SK-N-SH treated with all-trans-retinoic acid at 6 μM for 48 hours (cell line): Measurements from ENCODE around the gene CLEC11A.

Experiments
- ATAC-seq: fragments of 200-7000 bp; cut with Tn5 transposase; 3 replicates; pipeline ENCODE4 v1.9.1; 2020; ENCODE audit warnings: mild to moderate bottlenecking, moderate library complexity
- BACH2 ChIP-seq: fragments of 250-450 bp; sonication (Bioruptor Pico); IDR thresholded peaks from 2 replicates; pipeline ENCODE4 v1.9.0; 2021; ENCODE audit warnings: mild to moderate bottlenecking, borderline replicate concordance
- CSDC2 ChIP-seq: fragments of 250-450 bp; sonication (Bioruptor Pico); IDR thresholded peaks from 2 replicates; pipeline ENCODE4 v1.5.0; 2020; ENCODE audit warnings: mild to moderate bottlenecking, moderate library complexity
- ESRRG ChIP-seq: fragments of 250-450 bp; sonication (Bioruptor Pico); IDR thresholded peaks from 2 replicates; pipeline ENCODE4 v1.6.1; 2021; ENCODE audit warnings: mild to moderate bottlenecking
- GLIS3 ChIP-seq: fragments of 250-450 bp; sonication (Bioruptor Pico); IDR thresholded peaks from 2 replicates; pipeline ENCODE4 v1.5.0; 2020; ENCODE audit warnings: mild to moderate bottlenecking, moderate library complexity
- ISL1 ChIP-seq: fragments of 250-450 bp; sonication (Bioruptor Pico); IDR thresholded peaks from 2 replicates; pipeline ENCODE4 v2.1.2; 2022; ENCODE audit warnings: mild to moderate bottlenecking, moderate library complexity
- OSR1 ChIP-seq: fragments of 250-450 bp; sonication (Bioruptor Pico); IDR thresholded peaks from 2 replicates; pipeline ENCODE4 v1.8.0; 2022; ENCODE audit warnings: moderate library complexity, mild to moderate bottlenecking, inconsistent platforms
- POU6F1 ChIP-seq: fragments of 250-450 bp; sonication (Bioruptor Pico); IDR thresholded peaks from 2 replicates; pipeline ENCODE4 v1.8.0; 2021; ENCODE audit warnings: low read depth, mild to moderate bottlenecking, moderate library complexity, borderline replicate concordance
- PPARA ChIP-seq: fragments of 250-450 bp; sonication (Bioruptor Pico); IDR thresholded peaks from 2 replicates; pipeline ENCODE4 v1.5.0; 2020; ENCODE audit warnings: mild to moderate bottlenecking, borderline replicate concordance
- SNAI2 ChIP-seq: fragments of 250-450 bp; sonication (Bioruptor Pico); IDR thresholded peaks from 2 replicates; pipeline ENCODE4 v1.5.0; 2020; ENCODE audit warnings: mild to moderate bottlenecking, moderate library complexity
- TOX ChIP-seq: fragments of 250-450 bp; sonication (Bioruptor Pico); IDR thresholded peaks from 2 replicates; pipeline ENCODE4 v1.8.0; 2021; ENCODE audit warnings: mild to moderate bottlenecking, moderate library complexity, borderline replicate concordance
- ZC3H10 ChIP-seq: fragments of 250-450 bp; sonication (Bioruptor Pico); IDR thresholded peaks from 2 replicates; pipeline ENCODE4 v1.5.1; 2021; ENCODE audit warnings: mild to moderate bottlenecking, moderate library complexity
- ZFP3 ChIP-seq: fragments of 250-450 bp; sonication (Bioruptor Pico); IDR thresholded peaks from 2 replicates; pipeline ENCODE4 v1.5.0; 2020; ENCODE audit warnings: mild to moderate bottlenecking, moderate library complexity
- ZFP30 ChIP-seq: fragments of 450-650 bp; formaldehyde crosslinking; IDR thresholded peaks from 2 replicates; pipeline ENCODE4 v1.5.0; 2022; ENCODE audit warnings: mild to moderate bottlenecking, moderate library complexity
- ZNF70 ChIP-seq: fragments of 450-650 bp; formaldehyde crosslinking; IDR thresholded peaks from 2 replicates; pipeline ENCODE4 v1.5.0; 2020; ENCODE audit warnings: mild to moderate bottlenecking, moderate library complexity
- TF ChIP-seq, protein P1 (sequence below): fragments of 250-450 bp; sonication (Bioruptor Pico); IDR thresholded peaks from 2 replicates; pipeline ENCODE4 v1.8.0; 2020; ENCODE audit warnings: mild to moderate bottlenecking, moderate library complexity, borderline replicate concordance
- TF ChIP-seq, protein P2 (sequence below): fragments of 250-450 bp; sonication (Bioruptor Pico); IDR thresholded peaks from 2 replicates; pipeline ENCODE4 v1.5.0; 2020; ENCODE audit warnings: mild to moderate bottlenecking, moderate library complexity
- TF ChIP-seq, protein P3 (sequence below): fragments of 250-450 bp; sonication (Bioruptor Pico); IDR thresholded peaks from 2 replicates; pipeline ENCODE4 v1.5.1; 2021; ENCODE audit warnings: mild to moderate bottlenecking, moderate library complexity

Gene CLEC11A

GRCh38 chr19:50686310-50687032 is 36.7 kb upstream of the CLEC11A start:
- TF ChIP-seq BACH2 (CRISPR knock-in tag): no peak
- TF ChIP-seq, protein P1, sequence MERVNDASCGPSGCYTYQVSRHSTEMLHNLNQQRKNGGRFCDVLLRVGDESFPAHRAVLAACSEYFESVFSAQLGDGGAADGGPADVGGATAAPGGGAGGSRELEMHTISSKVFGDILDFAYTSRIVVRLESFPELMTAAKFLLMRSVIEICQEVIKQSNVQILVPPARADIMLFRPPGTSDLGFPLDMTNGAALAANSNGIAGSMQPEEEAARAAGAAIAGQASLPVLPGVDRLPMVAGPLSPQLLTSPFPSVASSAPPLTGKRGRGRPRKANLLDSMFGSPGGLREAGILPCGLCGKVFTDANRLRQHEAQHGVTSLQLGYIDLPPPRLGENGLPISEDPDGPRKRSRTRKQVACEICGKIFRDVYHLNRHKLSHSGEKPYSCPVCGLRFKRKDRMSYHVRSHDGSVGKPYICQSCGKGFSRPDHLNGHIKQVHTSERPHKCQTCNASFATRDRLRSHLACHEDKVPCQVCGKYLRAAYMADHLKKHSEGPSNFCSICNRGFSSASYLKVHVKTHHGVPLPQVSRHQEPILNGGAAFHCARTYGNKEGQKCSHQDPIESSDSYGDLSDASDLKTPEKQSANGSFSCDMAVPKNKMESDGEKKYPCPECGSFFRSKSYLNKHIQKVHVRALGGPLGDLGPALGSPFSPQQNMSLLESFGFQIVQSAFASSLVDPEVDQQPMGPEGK (CRISPR knock-in tag): no peak
- TF ChIP-seq, all 23 proteins: peak for 0
- ATAC-seq: no peak

- ATAC-seq: no peak
- TF ChIP-seq GLIS3 (no peak), BACH2 (CRISPR knock-in tag) (no peak)
Measured at GRCh38 chr19:50688766-50689165, 34.4 kb upstream of the CLEC11A start.

- TF ChIP-seq ISL1 (CRISPR knock-in tag) (no peak), BACH2 (CRISPR knock-in tag) (no peak), PPARA (CRISPR knock-in tag) (no peak), ZNF70 (CRISPR knock-in tag) (no peak), ESRRG (CRISPR knock-in tag) (no peak), ZFP30 (CRISPR knock-in tag) (no peak), GLIS3 (no peak), ZC3H10 (CRISPR knock-in tag) (no peak), OSR1 (no peak), TOX (CRISPR knock-in tag) (no peak)
- TF ChIP-seq, protein P2, sequence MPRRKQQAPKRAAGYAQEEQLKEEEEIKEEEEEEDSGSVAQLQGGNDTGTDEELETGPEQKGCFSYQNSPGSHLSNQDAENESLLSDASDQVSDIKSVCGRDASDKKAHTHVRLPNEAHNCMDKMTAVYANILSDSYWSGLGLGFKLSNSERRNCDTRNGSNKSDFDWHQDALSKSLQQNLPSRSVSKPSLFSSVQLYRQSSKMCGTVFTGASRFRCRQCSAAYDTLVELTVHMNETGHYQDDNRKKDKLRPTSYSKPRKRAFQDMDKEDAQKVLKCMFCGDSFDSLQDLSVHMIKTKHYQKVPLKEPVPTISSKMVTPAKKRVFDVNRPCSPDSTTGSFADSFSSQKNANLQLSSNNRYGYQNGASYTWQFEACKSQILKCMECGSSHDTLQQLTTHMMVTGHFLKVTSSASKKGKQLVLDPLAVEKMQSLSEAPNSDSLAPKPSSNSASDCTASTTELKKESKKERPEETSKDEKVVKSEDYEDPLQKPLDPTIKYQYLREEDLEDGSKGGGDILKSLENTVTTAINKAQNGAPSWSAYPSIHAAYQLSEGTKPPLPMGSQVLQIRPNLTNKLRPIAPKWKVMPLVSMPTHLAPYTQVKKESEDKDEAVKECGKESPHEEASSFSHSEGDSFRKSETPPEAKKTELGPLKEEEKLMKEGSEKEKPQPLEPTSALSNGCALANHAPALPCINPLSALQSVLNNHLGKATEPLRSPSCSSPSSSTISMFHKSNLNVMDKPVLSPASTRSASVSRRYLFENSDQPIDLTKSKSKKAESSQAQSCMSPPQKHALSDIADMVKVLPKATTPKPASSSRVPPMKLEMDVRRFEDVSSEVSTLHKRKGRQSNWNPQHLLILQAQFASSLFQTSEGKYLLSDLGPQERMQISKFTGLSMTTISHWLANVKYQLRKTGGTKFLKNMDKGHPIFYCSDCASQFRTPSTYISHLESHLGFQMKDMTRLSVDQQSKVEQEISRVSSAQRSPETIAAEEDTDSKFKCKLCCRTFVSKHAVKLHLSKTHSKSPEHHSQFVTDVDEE (CRISPR knock-in tag): no peak
- TF ChIP-seq, protein P1 (CRISPR knock-in tag): no peak
- TF ChIP-seq, all 23 proteins: peak for 0
- no peak for ATAC-seq
Measured at GRCh38 chr19:50690439-50690838, 32.7 kb upstream of the CLEC11A start.

DNA sequence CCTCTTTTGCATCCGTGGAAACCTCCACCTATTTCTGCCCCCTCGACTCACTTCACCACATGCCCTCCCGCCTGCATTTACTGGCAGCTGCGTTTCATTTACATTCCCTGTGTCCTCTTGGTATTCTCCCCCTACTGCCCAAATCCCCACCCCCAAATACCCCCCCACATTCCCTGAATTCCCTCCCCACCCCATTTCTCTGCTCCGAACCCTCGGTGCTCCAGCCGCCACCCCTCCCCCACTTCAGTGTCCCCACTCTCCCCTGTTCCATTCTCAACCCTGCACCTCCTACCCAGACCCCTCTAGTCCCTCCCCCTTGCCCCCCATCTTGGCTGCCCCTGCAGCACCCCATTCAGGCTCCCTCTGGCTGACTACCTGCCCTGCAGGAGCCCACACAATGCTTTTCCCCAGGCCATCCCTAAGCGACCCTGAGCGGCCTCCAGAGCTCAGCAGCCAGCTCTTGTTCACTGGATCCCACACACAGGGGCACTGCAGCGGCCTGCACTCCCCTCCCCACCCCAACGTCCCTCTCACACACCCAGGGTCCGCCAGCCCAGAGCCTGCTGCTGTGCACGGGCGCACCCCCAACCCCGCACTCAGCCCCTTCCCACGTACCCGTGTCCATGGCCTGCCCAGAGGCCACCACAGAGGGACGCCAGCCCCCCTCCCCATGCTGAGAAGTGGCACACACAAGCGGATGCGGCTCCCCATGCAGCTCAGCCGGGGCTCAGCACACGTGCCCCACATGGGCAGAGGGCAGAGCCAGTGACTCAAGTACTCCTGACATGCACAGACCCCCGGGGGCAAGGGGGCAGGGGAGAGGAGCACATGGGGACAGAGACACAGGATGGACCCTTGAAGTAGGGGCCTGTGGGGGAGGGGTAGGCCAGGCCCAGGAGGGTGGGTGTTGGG is 29.8 kb upstream of the CLEC11A start:
- no peak; the same call in 2 of the 3 replicates for ATAC-seq

More for the DNA sequence above, 29.8 kb upstream of the CLEC11A start:
- no peak for TF ChIP-seq POU6F1
- no peak for TF ChIP-seq OSR1
- no peak for TF ChIP-seq ZFP3 (CRISPR knock-in tag)
- no peak for TF ChIP-seq CSDC2 (CRISPR knock-in tag)
- TF ChIP-seq SNAI2 (CRISPR knock-in tag): no peak
- TF ChIP-seq, protein P2 (CRISPR knock-in tag): no peak
- TF ChIP-seq ESRRG (CRISPR knock-in tag): no peak
- TF ChIP-seq, protein P3, sequence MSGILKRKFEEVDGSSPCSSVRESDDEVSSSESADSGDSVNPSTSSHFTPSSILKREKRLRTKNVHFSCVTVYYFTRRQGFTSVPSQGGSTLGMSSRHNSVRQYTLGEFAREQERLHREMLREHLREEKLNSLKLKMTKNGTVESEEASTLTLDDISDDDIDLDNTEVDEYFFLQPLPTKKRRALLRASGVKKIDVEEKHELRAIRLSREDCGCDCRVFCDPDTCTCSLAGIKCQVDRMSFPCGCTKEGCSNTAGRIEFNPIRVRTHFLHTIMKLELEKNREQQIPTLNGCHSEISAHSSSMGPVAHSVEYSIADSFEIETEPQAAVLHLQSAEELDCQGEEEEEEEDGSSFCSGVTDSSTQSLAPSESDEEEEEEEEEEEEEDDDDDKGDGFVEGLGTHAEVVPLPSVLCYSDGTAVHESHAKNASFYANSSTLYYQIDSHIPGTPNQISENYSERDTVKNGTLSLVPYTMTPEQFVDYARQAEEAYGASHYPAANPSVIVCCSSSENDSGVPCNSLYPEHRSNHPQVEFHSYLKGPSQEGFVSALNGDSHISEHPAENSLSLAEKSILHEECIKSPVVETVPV: no peak
- no peak for TF ChIP-seq ZC3H10 (CRISPR knock-in tag)
